Activated gamma-delta T cell (primary cell): ENCODE results near the gene DCX.
"Not testable (repeated sequence)": the region's sequence is repeated elsewhere in the genome, so short reads cannot be mapped to it uniquely, and the experiment has no call there.

ENCODE experiments used
- DNase-seq: peaks from one replicate; lab custom pipeline; 2025; lab: John Stamatoyannopoulos, UW

The DCX gene

DNA sequence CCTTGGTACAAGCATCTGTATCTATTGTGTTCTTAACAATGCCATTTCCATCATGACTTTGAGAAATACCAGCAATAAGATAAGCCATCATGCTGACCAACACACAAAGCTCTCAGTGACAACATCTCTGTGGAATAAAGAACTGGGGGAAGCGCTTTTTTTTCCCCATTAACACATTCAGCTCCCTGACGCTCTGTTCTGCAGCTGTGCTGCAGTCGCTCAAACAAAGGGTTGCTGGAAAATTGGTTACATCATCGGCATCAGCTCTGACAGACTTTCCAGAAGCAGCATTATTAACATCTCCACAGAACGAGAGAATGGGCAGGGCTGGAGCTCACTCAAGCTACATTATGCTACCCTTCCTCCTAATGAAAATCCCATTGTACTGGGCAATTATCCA is 39.9 kb downstream of the DCX start:
- no peak for DNase-seq

DNA sequence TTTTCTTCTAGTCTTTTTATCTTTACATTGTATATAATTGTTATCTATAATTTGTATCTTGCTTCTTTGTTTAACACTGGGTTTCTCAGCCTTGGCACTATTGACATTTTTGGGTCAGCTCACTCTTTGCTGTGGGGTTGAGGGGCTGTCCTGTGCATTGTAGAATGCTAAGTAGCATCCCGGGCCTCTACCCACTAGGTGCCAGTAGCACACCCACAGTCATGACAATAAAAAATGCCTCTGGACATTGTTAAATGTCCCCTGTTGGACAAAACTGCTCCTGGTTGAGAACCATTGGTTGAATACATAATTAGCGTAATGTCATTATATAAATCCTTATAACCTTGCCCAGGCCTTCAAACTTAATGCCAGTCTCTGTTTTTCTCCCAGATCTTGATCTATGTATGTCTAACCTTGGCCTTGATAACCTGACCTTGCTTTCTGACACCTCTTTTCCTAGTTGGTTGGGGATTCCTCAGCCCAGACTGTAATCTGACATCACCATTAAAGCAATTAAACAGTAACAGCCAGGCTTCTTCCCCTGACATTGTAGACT is 46.1 kb downstream of the DCX start:
- no peak for DNase-seq

DNA sequence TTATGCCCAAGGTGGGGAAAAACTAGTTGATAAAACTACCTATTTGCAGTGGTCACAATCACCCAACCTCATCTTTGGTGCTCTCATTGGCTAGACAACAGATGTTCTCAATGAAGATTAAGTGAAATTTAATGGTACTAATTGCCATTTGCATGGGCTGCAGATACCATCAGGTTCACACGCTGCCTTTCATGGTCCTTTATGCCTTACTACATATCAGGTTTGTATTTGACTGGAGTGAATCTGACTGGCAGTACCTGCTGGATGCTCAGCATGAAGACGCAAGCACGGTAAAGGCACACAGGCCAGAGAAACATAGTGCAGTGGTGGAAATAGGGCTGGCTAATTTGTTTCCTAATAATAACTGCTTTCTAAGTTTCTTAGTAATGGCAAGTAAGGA is 48.3 kb downstream of the DCX start:
- no peak for DNase-seq

DNA sequence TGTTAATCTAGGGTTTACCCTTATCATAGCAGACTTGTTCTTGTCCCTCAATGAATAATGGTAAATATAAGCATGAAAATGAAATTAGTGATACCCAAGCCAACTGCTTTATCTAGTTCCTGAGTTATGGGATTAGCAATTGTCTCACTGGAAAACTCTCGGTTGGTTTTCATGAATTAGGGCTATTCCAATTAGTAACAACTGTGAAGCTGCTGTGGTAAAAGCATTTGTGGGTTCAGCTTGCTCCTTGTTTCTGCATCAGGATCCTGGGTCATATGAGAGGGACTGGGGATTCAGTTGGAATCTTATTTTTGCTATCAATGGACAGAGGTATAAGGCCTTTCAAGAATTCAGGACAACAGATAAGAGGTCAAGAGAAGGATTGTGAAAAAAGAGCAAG is 50.2 kb downstream of the DCX start:
- DNase-seq = no peak

DNA sequence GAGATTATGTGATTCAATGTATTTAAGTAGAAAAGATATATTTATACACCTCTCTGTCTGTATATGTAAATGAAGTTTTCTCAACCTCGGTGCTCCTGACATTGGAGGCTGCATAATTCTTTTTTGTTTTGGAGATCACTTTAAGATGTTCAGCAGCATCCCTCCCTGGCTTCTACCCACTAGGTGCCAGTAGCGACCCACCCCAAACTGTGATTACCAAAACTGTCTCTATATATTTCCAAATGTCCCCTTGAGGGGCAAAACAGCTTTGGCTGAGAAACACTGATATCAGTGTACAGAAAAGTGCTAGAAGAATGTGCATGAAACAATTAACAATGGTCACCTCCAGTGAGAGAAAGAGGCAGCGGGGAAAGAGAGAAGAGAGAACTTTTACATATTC is 51.2 kb downstream of the DCX start:
- DNase-seq = no peak

DNA sequence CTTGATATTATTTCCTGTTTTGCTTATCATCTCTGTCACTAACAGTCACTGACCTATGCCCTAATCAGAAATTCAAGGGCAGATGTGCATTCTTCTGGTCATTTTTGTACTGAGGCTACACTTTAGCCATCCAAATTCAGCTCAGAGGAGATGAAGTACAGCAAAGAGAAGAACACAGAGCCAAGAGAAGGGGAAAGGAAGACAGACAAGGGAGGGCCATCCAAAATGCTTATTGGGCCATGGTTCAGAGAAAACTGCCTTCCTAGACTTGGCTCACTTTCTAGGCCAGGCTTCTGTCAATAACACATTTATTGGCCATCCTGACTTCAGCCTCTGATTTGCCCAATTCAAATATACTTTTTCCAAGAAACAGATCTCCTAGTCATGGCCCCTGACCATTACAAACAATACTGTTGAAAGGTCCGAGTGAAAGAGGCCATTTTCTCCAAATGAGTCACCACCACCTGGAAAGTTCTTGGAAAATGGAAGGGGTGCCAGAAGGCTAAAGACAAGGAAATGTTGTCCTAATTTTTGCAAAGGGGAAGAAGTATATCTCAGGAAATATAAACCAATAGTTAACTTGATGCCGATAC is 56.4 kb downstream of the DCX start:
- DNase-seq = no peak

DNA sequence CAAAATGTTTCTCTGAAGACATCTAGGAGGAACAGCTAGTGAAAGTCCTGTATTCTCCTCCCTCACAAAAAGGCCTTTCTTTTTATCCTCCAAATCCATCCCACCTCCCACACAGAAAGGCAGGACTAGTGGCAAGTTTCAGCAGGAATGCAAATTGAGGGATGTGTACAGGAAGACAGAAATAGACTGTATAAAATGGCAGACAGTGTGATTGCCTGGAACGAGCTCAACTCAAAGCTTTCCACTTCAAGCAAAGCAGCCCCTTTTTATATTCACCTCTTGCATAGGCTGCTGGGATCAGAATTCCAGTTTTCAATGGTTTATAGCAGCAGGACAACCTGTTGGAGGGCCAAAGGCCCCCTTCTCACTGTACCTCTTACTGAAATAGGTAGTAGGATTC is 57.5 kb downstream of the DCX start:
- no peak for DNase-seq

DNA sequence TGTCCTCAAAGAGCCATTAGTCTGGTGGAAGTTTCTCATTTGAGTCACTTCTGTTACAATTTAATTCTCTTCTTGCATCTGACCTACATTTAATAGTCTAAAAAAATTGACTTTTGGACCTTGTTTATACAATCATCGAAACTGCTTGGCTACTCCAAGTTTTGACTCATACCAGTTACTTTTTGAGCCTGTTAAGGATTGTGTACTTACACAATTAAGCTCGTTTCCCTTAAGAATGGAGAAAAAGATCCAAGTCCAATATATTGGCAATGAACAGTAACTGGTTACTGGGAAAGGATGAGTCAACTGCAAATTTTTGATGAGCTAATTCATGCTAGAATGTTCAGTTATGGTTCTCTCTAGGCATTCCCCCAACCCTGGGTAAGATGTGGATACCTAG is 58.2 kb downstream of the DCX start:
- DNase-seq = no peak

DNA sequence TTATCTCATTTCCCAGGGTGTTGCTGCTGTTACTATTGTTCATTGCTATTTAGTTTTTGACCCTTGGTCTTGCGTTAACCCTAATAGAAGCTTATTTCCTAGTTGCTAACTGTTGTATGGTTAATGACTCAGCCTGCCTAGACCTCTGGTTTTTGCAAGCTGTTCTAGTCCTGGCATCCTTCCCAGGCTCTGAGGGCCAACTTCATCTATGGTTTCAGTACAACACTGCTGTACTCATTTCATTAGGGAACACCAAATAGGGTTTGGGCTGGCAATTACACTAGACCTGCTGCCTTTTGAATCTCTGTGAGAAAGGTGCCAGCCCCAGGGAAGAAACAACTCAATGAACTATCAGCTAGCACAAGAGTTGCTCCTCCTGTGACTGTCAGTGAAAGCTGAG is 59.6 kb downstream of the DCX start:
- no peak for DNase-seq

DNA sequence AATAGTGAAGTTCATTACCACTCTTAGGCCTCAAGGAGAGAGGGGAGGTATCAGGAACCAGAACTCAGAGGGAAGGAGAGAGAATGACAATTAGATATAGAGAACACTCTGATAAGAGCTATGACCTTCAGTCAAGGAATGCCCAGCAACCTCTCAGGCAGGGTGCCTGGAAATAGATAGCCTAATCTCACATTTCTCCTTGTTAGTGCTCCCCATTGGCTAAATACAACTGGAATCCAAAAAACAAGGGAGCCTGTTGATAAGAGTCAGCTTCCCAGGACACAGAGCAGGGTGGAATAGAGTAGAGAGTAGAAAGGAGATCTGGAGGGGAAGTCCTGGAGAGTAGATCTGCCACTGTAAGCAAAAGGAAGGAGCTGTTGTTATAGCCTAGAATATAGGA is 62.1 kb downstream of the DCX start:
- DNase-seq = no peak

DNA sequence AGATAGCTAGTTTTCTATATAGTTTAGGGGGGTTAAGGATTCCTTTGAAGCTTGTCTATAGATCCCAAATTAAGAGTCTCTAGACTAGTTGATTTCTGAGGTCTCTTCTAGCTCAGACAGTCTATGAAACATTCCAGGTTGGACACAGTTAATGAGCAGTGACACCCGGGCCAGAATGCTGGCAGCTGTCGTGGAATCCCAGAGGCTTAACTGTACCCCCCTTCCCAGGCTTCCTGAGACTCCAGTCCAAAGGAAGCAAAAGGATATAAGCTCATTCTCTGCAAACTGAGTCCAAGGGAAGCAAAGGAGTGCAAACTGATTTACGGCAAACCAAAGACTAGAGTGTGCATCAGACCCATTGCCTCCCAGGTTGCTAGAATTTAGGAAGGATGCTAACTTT is 62.9 kb downstream of the DCX start:
- DNase-seq = no peak

DNA sequence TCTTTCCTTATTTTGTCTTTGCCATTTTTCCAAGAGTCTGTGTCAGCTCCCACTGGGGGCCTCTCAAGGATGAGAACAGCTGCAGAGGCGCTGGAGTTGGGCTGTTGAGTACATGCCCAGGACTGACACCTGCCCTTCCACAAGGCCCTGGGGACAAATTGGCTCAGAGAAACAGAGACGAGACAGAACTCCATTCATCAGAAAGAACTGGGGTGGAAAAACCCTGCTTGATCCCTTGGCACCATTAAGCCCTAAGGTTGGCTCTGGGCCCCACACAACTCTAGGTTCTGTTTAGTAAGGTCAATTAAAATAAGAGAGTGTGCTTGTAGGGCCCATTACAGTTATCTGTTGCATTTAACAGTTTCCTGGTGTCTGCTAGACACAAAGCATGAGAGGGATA is 63.6 kb downstream of the DCX start:
- no peak for DNase-seq

DNA sequence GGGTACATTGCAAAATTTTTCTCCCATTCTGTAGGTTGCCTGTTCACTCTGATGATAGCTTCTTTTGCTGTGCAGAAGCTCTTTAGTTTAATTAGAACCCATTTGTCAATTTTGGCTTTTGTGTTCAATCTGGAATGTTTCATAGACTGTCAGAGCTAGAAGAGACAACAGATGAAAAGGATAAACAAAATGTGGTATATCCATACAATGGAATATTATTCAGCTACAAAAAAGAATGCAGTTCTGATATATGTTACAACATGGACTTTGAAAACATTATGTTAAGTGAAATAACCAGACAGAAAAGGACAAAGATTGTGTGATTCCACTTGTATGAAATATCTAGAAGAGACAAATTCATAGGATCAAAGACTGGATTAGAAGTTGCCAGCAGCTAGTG is 65.8 kb downstream of the DCX start:
- not testable (repeated sequence) for DNase-seq

DNA sequence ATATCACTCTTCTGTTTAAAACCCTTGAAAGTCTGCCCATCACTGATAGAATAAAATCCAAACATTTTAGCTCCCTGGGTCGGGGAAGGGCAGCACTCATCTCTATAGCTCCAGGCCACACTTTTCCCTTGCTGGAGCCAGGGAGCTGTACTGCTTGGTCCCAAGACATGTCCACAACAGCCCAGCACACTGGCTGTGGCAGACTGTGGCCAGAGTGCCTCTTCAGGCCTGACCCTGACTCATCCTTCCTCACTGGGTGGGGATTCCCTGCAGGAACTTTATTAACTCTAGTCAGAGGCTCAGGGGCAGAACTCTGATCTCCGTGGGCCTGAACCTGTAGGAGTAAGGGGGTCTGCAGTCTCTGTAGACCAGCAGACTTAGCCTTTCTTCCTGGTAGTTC is 71.9 kb downstream of the DCX start:
- no peak for DNase-seq

DNA sequence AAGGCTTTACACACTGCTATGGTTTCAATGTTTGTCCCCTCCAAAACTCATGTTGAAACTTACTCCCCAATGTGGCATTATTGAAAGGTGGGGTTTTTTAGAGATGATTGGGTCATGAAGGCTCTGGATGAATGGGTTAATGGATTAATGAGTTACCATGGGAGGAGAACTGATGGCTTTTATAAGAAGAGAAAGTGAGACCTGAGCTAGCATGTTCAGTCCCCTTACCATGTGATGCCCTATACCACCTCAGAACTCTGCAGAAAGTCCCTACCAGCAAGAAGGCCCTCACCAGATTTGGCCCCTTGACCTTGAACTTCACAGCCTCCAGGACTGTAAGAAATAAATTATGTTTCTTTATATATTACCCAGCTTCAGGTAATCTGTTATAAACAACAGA is 72.8 kb downstream of the DCX start:
- no peak for DNase-seq

DNA sequence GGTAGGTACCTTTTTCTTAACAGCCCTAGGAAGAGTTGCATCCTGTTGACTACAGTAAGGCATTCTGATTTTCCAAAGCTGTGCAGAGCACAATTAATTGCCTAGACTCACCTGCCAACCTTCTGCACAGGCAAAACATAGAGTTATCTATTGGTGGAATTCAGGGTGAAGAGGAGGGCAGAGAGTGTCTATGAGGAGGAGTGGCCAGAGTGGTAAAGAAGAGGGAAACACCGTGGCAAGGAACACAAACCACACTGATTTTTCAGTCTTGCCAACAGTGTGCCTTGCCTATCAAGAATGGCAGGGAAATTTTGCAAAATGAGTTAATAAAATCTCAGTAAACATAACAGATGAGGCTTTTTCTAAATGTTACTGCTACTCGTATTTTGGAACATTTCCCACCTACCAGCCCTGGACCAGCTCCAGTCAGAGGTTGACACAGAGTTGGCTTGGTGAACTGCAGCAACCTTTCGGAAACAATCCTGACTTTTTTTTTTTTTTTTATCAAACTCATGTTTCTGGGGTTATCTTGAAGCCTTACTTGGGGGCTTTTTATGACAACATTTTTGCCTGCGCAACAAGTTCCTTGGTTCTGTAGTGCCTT is 73.8 kb downstream of the DCX start:
- no peak for DNase-seq

DNA sequence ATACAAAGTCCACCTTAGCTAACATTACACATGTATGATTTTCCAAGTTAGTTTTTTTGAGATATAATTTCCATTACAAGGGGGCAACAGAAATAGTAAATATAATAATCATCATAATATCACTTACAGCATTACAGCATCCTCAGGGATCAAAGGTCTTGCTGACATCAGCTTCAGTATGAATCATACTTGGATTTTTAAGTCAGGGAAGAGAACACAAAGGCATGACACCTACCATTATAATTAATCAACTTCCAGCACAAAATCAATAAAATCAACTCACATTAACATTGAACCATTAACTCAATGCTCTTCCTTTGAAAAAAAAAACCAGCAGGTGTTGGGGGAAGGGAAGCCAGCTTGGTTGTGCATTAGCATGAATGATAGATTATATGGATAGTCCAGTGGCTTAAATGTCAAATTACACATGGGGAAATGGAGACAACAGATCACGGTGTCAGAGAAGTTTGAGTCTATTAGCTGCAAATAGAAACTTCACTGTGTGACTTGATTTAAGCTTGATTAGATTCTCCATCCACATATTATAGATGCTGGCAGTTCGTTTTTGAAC is 74.8 kb downstream of the DCX start:
- no peak for DNase-seq

DNA sequence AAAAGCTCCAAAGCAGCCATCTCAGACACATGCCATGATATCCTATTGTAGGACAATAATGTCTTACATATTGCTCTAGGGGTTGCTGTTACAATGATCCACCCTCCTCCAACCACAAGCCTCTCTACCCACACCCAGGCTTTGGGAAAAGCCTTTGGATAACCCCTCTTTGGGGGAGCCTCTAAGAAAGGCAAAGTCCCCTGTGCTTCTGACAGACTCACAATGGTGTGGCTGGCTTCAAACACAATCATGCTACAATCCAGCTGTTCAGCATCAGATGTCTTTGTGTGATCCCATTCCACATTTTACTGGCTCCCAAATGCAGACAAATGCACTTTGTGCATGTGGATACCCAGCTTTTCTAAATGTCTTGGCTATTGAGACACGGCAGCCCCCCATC is 75.9 kb downstream of the DCX start:
- no peak for DNase-seq

DNA sequence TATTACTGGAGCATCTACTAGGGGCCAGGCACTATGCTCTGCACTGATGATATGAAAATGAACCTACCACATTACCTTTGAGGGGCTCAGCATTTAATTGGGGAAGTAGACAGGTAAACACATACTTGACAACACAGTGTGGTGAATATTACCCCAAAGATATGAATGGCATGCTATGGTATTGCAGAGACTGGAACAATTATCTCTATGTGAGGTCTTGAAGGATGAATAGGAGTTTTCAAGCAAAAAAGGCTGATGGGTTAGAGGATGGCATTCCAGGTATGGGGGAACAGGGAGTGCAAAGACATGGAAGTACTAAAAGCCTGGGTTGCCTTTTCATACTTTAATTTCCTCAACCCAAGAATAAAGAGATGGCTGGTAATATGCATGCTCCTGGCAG is 82.6 kb downstream of the DCX start:
- no peak for DNase-seq

DNA sequence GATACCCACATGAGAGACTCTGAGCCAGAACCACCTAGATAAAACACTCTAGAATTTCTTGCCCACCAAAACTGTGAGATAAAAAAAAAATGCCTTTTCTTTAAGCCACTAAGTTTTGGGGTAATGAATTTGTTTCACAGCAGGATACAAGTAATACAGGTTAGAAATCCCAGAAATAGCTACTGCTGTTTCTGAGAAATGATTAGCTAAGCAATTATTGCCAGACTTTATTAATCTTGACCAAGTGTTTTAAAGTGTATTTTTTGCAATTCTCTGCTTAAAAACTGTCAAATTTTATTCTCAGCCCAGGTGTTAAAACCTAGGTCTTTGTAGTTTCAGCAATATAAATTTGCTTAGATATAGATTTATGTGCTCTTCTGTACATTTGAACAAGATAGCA is 83.1 kb downstream of the DCX start:
- no peak for DNase-seq

DNA sequence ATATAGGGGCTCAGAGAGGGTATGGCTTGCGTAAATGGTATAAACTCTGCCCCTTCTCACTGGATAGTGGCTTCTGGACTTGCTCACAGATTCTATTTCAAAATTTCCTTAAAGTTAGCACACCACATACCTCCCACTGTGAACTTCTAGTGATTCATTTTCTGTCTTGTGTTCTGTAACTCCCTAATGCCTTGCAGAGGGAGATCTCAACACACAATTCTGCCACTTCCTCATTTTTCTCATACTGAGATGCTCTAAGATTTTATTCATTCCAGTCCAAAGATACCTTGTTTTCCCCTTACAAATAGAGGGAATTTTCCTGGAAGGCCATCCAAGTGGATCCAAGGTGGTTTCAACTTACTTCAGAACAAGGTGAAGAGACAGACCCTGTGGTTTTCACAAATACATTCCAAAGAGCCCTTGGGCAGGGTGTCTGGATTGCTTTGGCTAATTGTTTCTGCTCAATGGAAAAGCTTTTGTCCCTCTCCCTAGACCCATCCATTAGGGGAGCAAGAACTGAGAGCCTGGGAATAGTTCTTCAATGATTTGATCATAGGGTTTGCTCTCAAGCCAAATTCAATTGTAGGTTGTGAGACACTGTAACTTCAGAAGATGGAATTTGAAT is 89.6 kb downstream of the DCX start:
- DNase-seq = no peak

DNA sequence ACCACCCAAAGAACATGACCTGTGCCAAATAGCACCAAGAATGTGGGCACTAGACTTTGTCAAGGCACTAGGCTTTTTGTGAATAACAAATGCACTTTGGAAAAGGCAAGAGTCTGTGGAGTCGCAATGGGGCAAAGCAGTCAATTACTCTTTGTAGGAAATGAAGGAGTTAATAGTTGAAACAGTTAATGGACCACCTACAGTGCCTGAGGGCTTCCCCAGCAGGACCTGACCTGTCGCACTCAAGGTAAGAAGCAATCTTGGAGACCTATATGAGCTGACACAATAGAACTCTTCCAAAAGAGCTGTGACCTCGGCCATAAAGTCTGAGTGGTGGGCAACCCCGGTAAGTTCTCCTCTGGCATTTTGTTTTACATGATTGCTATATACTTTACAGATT is 92.5 kb downstream of the DCX start:
- DNase-seq = no peak

DNA sequence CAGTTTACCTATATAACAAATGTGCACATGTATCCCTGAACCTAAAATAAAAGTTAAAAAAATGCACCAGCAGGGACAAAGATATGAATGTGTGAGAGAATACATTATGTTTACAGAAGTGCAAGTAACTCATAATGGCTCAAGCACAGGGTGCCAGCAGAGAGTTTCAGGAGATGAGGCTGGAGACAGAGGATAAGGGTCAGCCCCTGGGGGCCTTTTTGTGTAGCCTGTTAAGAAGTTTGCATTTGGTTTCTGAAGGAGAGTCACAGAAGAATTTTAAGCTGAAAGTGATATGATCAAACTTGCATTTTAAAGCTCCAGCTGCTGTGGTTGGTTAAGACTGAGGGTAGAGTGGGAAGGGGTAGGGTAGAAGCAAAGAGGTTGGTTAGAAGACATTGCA is 93.1 kb downstream of the DCX start:
- no peak for DNase-seq
